Measurements from ENCODE around the gene PAK1.

The PAK1 gene

DNA sequence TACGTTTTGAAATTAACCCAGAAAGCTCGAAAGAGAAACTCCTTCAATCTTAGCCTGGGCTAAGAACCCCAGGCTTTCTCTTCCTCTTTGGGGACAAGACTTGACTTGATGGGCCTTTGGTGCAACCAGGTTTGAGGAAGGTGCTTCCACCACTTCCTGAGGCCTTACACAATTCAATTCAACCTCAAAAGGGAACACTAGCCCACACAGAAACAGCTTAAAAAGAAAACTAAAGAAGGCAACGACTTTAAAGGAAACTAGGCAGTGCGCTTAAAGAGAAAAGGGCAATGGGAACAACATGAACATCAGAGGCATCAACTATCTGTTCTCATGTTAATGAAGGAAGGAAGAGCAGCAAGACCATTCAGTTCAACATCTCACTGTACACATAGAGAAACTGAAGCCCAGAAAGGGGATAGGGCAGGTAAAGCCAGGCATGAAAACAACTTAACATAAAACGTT, 24.8 kb downstream of the PAK1 start:
- H3K36me3 ChIP-seq (ENCODE audit: control insufficient read depth, insufficient read depth, low read length): no peaks in the 10 kb centered on the region

DNA sequence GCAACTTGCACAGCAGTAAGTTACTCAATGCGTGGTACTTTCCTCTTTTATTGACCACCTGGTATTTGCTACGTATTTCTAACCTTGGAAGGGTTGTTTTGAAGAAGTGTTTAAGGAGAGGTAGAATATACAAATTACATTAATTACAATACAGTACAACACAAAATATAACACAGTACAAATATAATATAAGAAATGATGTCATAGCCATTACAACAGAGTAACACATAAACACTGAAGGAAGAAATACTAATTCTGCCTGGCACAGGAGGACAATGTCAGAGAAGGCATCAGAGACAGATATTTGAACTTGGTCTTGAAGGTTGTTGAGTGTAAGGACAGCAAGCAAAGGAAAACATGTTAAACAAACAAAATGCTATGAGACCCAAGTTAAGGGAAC, 25.6 kb downstream of the PAK1 start:
- Histone ChIP-seq H3K9ac (ENCODE audit: low read length) (no peak overlapping the region), H3K4me3 (ENCODE audit: low read length) (no peak overlapping the region), H3K36me3 (ENCODE audit: control insufficient read depth, insufficient read depth, low read length) (no peaks in the 10 kb centered on the region), H3K9me3 (ENCODE audit: control insufficient read depth, low read length) (no peaks in the 10 kb centered on the region), H3K4me1 (ENCODE audit: control insufficient read depth, insufficient read depth, low read length) (peaks cover 15% of the 10 kb centered on the region), H3K27me3 (ENCODE audit: control insufficient read depth, insufficient read depth, low read length) (no peaks in the 10 kb centered on the region)

More for the DNA sequence above, 24.8 kb downstream of the PAK1 start:
- Histone ChIP-seq H3K4me1 (ENCODE audit: control insufficient read depth, insufficient read depth, low read length) (peaks cover 15% of the 10 kb centered on the region), H3K27me3 (ENCODE audit: control insufficient read depth, insufficient read depth, low read length) (no peaks in the 10 kb centered on the region), H3K4me3 (ENCODE audit: low read length) (no peak overlapping the region), H3K9me3 (ENCODE audit: control insufficient read depth, low read length) (no peaks in the 10 kb centered on the region), H3K9ac (ENCODE audit: low read length) (no peak overlapping the region)

DNA sequence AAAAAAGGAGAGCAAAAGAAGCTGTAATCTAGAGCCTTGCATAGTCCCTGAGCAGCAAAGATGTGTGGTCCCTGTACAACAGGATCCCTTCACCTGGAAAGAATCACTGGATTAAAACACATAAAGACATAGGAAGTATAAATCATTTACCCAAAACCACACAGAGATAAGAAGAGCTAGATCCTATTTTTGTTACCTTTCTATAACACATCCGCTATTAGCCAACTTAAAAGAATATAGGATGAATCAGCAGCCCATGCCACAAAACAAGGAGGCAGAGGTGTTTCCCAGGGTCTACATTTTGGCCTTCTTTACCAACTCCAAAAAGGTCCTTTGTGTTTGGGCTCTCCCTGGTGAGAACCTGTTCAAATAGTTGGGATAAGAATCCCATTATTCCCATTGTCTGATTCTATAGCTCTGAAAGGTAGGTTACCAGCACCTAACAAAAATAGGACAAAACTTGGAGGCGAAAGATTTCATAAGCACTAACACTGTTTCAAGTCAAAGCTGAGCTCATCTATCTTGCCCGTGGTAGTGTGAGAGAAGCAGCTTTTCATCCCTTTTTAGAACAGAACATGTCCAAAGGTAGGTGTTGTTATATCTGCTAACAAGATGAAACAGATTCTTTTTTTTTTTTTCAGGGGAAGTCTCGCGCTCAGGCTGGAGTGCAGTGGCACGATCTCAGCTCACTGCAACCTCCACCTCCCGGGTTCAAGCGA, 26.8 kb downstream of the PAK1 start:
- H3K27me3 ChIP-seq (ENCODE audit: control insufficient read depth, insufficient read depth, low read length): no peaks in the 10 kb centered on the region
- no peak overlapping the region for H3K9ac ChIP-seq (ENCODE audit: low read length)
- peaks cover 15% of the 10 kb centered on the region for H3K4me1 ChIP-seq (ENCODE audit: control insufficient read depth, insufficient read depth, low read length)
- no peaks in the 10 kb centered on the region for H3K9me3 ChIP-seq (ENCODE audit: control insufficient read depth, low read length)
- H3K36me3 ChIP-seq (ENCODE audit: control insufficient read depth, insufficient read depth, low read length): no peaks in the 10 kb centered on the region
- H3K4me3 ChIP-seq (ENCODE audit: low read length): no peak overlapping the region

DNA sequence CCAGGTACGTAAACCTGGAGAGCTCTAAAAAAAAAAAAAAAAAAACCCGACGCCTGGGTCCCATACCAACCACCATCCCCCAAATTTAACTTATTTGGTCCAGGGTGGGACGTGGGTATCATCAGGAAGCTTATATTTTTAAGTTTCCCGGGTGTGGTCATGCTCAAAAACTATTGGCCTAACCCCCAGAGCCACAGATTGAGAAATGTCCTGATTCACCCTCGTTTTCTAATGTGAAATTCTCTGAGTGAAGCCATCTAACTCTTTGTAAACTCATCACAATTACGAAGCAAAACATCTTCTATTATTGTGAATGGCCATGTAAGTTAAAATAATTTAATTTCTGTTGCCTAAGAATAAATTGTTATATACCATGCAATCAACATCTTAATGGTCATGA, 29.6 kb downstream of the PAK1 start:
- H3K4me1 ChIP-seq (ENCODE audit: control insufficient read depth, insufficient read depth, low read length): peaks cover 15% of the 10 kb centered on the region
- no peaks in the 10 kb centered on the region for H3K36me3 ChIP-seq (ENCODE audit: control insufficient read depth, insufficient read depth, low read length)
- no peaks in the 10 kb centered on the region for H3K27me3 ChIP-seq (ENCODE audit: control insufficient read depth, insufficient read depth, low read length)
- no peaks in the 10 kb centered on the region for H3K9me3 ChIP-seq (ENCODE audit: control insufficient read depth, low read length)
- H3K9ac ChIP-seq (ENCODE audit: low read length): no peak overlapping the region
- no peak overlapping the region for H3K4me3 ChIP-seq (ENCODE audit: low read length)

DNA sequence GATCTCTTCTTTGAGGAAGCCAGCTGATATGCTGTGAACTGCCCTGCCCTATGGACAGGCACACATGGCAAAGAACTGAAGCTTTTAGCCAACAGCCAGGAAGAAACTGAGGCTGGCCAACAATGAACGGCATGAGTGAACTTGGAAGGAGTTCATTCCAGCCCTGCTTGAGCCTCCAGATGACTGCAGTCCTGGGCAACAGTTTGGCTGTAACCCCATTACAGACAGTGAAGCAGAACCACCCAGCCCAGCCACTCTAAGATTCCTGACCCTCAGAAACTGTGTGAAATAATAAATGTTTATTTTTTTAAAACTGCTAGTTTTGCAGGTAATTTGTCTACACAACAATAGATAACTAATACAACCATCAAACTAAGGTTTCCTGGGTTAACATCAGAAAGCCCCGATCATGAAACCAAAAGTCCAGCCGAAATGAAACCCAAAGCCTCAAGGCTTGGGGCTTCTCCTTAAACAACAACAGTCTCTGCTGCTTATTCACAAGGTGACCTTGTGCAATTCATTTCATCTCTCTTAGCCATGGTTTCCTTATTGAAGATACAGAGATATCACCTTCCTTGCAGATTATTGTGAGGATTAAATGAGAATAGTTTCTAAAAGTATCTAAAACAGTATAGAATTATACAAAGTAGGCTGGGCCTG, 31.4 kb downstream of the PAK1 start:
- Histone ChIP-seq H3K36me3 (ENCODE audit: control insufficient read depth, insufficient read depth, low read length) (no peaks in the 10 kb centered on the region), H3K9ac (ENCODE audit: low read length) (no peak overlapping the region), H3K4me1 (ENCODE audit: control insufficient read depth, insufficient read depth, low read length) (peaks cover 18% of the 10 kb centered on the region)

DNA sequence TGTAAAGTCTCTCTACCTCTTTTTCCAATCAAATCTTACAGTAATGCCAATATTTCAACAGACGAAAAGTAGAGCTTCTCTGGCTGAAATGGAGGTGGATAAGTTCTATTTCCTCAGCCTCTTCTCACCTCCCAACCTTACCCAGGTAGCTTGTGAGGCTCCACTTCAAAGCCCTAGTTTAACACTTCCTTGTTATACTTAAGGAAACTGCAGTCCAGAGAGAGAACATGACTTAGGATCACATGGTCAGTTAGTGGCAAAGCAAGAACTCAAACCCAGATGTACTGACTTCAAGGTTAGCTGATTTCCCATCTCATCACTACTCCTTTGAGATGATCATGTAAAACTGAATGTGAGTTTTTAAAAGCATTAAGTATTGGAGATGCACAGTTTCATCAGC, 32.5 kb downstream of the PAK1 start:
- Histone ChIP-seq H3K36me3 (ENCODE audit: control insufficient read depth, insufficient read depth, low read length) (no peaks in the 10 kb centered on the region), H3K4me3 (ENCODE audit: low read length) (no peak overlapping the region), H3K9ac (ENCODE audit: low read length) (no peak overlapping the region), H3K27me3 (ENCODE audit: control insufficient read depth, insufficient read depth, low read length) (no peaks in the 10 kb centered on the region), H3K9me3 (ENCODE audit: control insufficient read depth, low read length) (no peaks in the 10 kb centered on the region), H3K4me1 (ENCODE audit: control insufficient read depth, insufficient read depth, low read length) (peaks cover 11% of the 10 kb centered on the region)

More for the DNA sequence above, 31.4 kb downstream of the PAK1 start:
- H3K4me3 ChIP-seq (ENCODE audit: low read length): no peak overlapping the region
- H3K9me3 ChIP-seq (ENCODE audit: control insufficient read depth, low read length): no peaks in the 10 kb centered on the region
- no peaks in the 10 kb centered on the region for H3K27me3 ChIP-seq (ENCODE audit: control insufficient read depth, insufficient read depth, low read length)

DNA sequence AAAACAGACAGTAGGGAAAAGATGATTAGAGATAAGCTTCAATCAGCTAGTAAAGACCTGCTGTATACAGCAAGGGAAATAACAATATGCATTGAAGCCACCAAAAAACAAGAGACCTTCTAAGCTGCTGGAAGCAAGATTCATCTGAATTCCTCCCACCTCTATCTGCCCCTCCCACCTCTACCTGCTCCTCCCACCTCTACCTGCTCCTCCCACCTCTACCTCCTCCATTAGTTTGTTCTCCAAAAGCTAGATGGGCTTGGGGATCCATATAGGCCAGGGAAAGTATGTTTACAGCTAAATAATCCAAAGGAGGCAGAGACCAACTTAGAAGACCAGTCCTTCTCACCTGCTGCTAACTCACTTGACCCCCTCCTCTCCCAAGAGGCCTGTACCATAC, 33.2 kb downstream of the PAK1 start:
- Histone ChIP-seq H3K9me3 (ENCODE audit: control insufficient read depth, low read length) (no peaks in the 10 kb centered on the region), H3K36me3 (ENCODE audit: control insufficient read depth, insufficient read depth, low read length) (no peaks in the 10 kb centered on the region), H3K27me3 (ENCODE audit: control insufficient read depth, insufficient read depth, low read length) (no peaks in the 10 kb centered on the region), H3K4me1 (ENCODE audit: control insufficient read depth, insufficient read depth, low read length) (peaks cover 11% of the 10 kb centered on the region), H3K9ac (ENCODE audit: low read length) (no peak overlapping the region), H3K4me3 (ENCODE audit: low read length) (no peak overlapping the region)

DNA sequence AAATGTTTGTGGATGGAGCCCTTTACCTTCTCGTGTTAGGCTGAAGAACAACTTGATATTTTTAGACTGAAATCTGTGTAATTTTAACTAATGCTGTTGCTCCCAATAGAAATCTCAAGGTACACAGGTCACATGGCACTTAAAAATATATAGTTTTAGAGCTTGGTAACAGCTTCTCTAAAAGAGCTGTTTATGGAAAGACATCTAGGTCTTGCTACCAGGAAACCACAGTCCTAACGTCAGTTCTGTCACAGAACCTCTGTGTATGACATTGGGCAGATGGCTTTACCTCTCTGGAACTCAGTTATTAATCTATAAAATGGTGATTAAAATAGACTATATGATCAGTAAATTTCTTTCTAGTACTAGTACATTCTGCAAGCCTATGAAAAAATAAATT, 35.4 kb downstream of the PAK1 start:
- peaks cover 4% of the 10 kb centered on the region for H3K4me1 ChIP-seq (ENCODE audit: control insufficient read depth, insufficient read depth, low read length)
- no peaks in the 10 kb centered on the region for H3K27me3 ChIP-seq (ENCODE audit: control insufficient read depth, insufficient read depth, low read length)
- H3K9me3 ChIP-seq (ENCODE audit: control insufficient read depth, low read length): no peaks in the 10 kb centered on the region
- no peaks in the 10 kb centered on the region for H3K36me3 ChIP-seq (ENCODE audit: control insufficient read depth, insufficient read depth, low read length)
- H3K9ac ChIP-seq (ENCODE audit: low read length): no peak overlapping the region
- H3K4me3 ChIP-seq (ENCODE audit: low read length): no peak overlapping the region

DNA sequence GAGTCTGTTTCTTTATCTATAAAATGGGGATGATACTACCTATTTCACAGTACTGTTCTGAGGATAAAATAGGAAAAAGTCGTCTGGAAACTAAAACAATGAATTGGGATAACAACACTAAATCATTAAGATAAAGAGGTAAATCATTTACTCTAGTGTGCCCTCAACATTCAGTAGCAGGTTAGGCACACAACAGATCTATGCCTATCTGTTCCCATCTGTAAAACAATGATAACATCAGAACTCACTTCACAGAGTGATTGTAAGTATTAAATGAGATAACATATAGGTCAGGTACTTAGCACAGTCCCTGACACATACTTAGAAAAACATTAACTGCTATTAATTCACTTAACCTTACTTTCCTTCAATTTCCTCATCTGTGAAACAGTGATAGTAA, 36.9 kb downstream of the PAK1 start:
- no peaks in the 10 kb centered on the region for H3K36me3 ChIP-seq (ENCODE audit: control insufficient read depth, insufficient read depth, low read length)

DNA sequence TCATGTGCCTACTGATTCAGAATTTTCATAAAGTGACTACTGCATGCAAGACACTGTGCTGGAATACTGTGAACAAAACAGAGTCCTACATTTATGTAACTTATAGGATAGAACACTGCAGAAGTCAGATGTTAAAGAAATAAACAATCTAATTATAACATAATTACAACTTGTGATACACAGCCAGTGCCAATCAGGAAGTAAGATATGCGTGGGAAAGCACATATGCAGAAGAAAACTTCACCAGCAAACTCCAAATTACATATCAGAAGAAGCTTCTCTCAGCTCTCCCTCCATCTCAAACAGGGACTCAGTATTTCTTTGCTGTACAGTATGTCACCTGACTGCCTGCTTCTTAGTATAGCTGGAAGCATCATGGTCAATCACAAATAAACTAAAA, 37.4 kb downstream of the PAK1 start:
- Histone ChIP-seq H3K9ac (ENCODE audit: low read length) (no peak overlapping the region), H3K9me3 (ENCODE audit: control insufficient read depth, low read length) (no peaks in the 10 kb centered on the region), H3K36me3 (ENCODE audit: control insufficient read depth, insufficient read depth, low read length) (no peaks in the 10 kb centered on the region), H3K27me3 (ENCODE audit: control insufficient read depth, insufficient read depth, low read length) (no peaks in the 10 kb centered on the region), H3K4me3 (ENCODE audit: low read length) (no peak overlapping the region), H3K4me1 (ENCODE audit: control insufficient read depth, insufficient read depth, low read length) (peaks cover 4% of the 10 kb centered on the region)

More for the DNA sequence above, 36.9 kb downstream of the PAK1 start:
- no peaks in the 10 kb centered on the region for H3K9me3 ChIP-seq (ENCODE audit: control insufficient read depth, low read length)
- peaks cover 4% of the 10 kb centered on the region for H3K4me1 ChIP-seq (ENCODE audit: control insufficient read depth, insufficient read depth, low read length)
- no peaks in the 10 kb centered on the region for H3K27me3 ChIP-seq (ENCODE audit: control insufficient read depth, insufficient read depth, low read length)
- no peak overlapping the region for H3K4me3 ChIP-seq (ENCODE audit: low read length)
- H3K9ac ChIP-seq (ENCODE audit: low read length): no peak overlapping the region

DNA sequence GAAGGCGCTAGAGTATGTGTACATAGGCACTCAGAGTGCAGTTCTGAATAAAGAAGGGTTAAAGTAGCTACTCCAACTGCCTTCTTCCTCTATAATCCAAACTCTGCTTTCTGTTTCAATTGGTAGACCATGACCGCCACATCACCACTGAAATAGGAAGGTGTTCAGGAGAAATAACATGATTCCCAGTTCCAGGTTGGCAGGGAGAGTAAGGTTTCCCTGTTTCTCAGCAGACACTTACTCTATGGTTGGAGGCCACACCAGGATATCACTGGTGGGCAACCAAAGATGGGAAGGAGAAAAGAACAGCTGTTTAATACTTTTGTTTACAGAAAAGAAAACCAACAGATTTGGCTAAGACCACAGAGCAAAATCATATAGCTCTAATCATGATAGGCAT, 37.9 kb downstream of the PAK1 start:
- no peaks in the 10 kb centered on the region for H3K27me3 ChIP-seq (ENCODE audit: control insufficient read depth, insufficient read depth, low read length)
- no peaks in the 10 kb centered on the region for H3K36me3 ChIP-seq (ENCODE audit: control insufficient read depth, insufficient read depth, low read length)
- peaks cover 4% of the 10 kb centered on the region for H3K4me1 ChIP-seq (ENCODE audit: control insufficient read depth, insufficient read depth, low read length)
- no peak overlapping the region for H3K9ac ChIP-seq (ENCODE audit: low read length)
- no peaks in the 10 kb centered on the region for H3K9me3 ChIP-seq (ENCODE audit: control insufficient read depth, low read length)
- no peak overlapping the region for H3K4me3 ChIP-seq (ENCODE audit: low read length)

DNA sequence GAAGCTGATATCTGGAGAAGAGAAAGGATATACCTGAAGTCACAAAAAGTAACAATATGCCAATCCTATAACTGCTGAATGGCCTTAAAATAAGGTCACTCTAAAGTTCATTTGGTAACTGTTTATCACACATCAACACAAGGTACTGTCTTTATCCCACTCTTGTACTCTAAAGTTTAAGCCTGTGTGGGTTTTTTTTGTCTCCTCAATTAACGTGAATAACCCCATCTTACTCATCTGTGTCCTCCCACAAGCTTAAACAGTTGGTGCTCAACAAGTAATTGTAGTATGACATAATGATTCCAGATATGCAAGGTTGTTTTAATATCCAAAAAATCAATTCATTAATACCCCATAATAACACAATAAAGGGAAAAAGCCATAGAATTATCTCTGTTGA, 42.1 kb downstream of the PAK1 start:
- Histone ChIP-seq H3K9ac (ENCODE audit: low read length) (no peak overlapping the region), H3K4me1 (ENCODE audit: control insufficient read depth, insufficient read depth, low read length) (no peaks in the 10 kb centered on the region), H3K36me3 (ENCODE audit: control insufficient read depth, insufficient read depth, low read length) (no peaks in the 10 kb centered on the region), H3K4me3 (ENCODE audit: low read length) (no peak overlapping the region), H3K27me3 (ENCODE audit: control insufficient read depth, insufficient read depth, low read length) (no peaks in the 10 kb centered on the region), H3K9me3 (ENCODE audit: control insufficient read depth, low read length) (no peaks in the 10 kb centered on the region)

Data from mucosa of stomach (tissue), 1 donor.